Fibroblast of lung (primary cell): ENCODE results near the gene MND1.

Experiments used
- CTCF ChIP-seq, 2 donors: IDR thresholded peaks in 1 of 2; conservative IDR thresholded peaks in 1 of 2; 1 replicate in 1 of 2; 2 replicates in 1 of 2; pipeline ENCODE4 v1.5.1; 2011 to 2012; ENCODE audit warnings: low read length in 2 of 2, control low read depth in 1 of 2, inconsistent platforms in 1 of 2, low read depth in 1 of 2, mild to moderate bottlenecking in 1 of 2
- EZH2 ChIP-seq: IDR thresholded peaks from 2 replicates; pipeline ENCODE4 v1.5.1; 2012; ENCODE audit warnings: low read length, control low read depth, mild to moderate bottlenecking; ENCODE audit errors: missing control alignments

DNA sequence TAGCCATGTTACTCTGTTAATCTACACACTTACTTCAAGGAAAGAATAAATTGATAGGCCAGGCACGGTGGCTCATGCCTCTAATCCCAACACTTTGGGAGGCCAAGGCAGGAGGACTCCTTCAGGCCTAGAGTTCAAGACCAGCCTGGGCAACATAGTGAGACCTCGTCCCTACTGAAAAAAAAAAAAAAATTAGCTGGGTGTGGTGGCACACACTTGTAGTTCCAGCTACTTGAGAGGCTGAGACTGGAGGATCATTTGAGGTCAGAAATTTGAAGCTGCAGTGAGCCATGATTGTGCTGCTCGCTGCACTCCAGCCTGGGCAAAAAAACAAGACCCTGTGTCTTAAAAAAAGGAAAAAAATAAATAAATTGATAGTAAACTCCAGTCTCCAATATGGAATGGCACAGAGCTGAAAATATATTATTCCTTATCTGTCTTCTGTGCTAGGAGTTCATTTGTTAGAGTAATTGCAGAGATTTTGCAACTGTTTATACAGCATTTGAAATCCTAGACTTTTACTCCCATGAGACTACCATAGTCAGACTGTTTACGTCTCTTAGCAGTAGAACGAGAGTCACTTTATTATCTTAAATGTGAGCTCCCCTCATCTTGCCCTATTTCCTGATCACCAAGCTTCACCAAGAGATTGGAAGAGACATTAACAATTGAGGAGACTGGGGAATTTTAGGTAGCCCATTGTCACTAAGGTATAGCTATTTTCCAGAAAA lies 102.9 kb downstream of the MND1 start:
- no peak for TF ChIP-seq CTCF (conservative IDR thresholded peaks at IDR 0.05 in 1 of 2, IDR thresholded peaks at IDR 0.05 in 1 of 2; ENCODE audit: low read depth in 1 of 2, low read length in 2 of 2)
- no peak for TF ChIP-seq EZH2
